Measurements from ENCODE around the gene USP32. TPM values are rescaled to one million over a fixed set of nuclear protein-coding genes. Genes with fewer than 3 reads are reported as not detected.
A peak's percentile ranks its signal among the peaks of the same experiment; 100 is the strongest.

Gene USP32
- polyA plus RNA-seq, 1 experiment: 40.7 TPM

DNA sequence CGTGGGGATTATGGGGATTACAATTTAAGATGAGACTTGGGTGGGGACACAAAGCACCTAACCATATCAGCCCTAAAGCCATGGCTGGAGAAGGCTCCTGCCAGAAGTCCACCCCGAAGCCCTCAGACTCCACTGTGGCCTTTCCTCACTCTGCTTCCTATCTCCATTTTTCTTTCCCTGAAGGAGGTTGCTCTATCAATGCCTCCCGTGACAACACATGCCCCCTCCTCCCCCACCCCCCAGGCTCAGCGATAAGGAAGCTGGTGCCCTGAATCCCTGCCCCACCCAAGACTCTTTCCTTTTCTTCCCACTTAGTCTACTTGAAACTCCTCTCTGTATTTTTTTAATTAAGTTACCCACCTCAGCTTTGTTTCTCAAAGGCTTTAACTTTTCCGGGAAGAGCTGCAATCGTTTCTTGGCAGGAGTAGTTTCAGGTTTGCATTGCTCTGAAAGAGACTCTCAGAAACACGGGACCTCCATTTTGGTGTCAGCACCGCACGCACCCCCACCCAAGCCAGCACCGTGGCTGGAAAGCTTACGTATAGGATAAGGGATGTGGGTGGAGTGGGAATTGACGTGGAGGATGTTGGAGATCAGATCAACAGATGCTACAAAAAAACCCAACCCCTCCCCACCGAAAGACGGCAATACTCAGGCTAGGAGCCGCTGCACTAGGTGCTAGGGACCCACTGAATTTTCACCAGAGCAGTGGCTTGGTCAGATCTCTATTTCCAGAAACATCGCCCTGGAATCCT lies 257.4 kb downstream of the USP32 start:
- Histone ChIP-seq H3K27me3 (ENCODE audit: control insufficient read depth, insufficient read depth, low read length) (peaks cover 15% of the 10 kb centered on the region), H3K27ac (ENCODE audit: low read depth, low read length) (peak overlapping the region; percentile 83), H3K9me3 (ENCODE audit: control insufficient read depth, insufficient read depth, low read length) (peaks cover 9% of the 10 kb centered on the region; the same call in 1 of the 2 replicates), H3K4me3 (ENCODE audit: low read depth, low read length) (peak overlapping the region; percentile 87)
- ChIA-PET CTCF (interaction anchor here (1.0 to 1.1 kb wide), 2 partner anchors 9 to 34 kb away, joined by 6 to 7 read pairs; no protein-coding TSS in a partner anchor), POLR2A (interaction anchor here (0.6 kb wide), 1 partner anchor 12 kb away, joined by 4 read pairs; no protein-coding TSS in a partner anchor)
- TF ChIP-seq, protein P1, sequence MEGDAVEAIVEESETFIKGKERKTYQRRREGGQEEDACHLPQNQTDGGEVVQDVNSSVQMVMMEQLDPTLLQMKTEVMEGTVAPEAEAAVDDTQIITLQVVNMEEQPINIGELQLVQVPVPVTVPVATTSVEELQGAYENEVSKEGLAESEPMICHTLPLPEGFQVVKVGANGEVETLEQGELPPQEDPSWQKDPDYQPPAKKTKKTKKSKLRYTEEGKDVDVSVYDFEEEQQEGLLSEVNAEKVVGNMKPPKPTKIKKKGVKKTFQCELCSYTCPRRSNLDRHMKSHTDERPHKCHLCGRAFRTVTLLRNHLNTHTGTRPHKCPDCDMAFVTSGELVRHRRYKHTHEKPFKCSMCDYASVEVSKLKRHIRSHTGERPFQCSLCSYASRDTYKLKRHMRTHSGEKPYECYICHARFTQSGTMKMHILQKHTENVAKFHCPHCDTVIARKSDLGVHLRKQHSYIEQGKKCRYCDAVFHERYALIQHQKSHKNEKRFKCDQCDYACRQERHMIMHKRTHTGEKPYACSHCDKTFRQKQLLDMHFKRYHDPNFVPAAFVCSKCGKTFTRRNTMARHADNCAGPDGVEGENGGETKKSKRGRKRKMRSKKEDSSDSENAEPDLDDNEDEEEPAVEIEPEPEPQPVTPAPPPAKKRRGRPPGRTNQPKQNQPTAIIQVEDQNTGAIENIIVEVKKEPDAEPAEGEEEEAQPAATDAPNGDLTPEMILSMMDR (IDR thresholded peaks at IDR 0.05; ENCODE audit: low read depth, low read length): no peak
- no peak for DNase-seq (ENCODE audit: low read depth, low spot score)

DNA sequence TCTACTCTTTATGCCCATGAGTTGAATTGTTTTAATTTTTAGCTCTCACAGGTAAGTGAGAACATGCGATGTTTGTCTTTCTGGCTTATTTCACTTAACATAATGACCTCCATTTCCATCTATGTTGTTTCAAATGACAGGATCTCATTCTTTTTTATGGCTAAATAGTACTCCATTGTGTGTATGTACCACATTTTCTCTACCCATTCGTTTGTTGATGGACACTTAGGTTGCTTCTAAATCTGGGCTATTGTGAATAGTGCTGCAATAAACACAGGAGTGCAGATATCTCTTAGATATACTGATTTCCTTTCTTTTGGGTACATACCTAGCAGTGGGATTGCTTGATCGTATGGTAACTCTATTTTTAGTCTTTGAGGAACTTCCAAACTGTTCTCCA lies 261.5 kb downstream of the USP32 start:
- ChIA-PET POLR2A (no interaction called here), CTCF (interaction anchor here (0.9 kb wide), 1 partner anchor 11 kb away, joined by 3 read pairs; no protein-coding TSS in a partner anchor)
- TF ChIP-seq, protein P1 (IDR thresholded peaks at IDR 0.05; ENCODE audit: low read depth, low read length): no peak
- Histone ChIP-seq H3K27me3 (ENCODE audit: control insufficient read depth, insufficient read depth, low read length) (no peaks in the 10 kb centered on the region), H3K9me3 (ENCODE audit: control insufficient read depth, insufficient read depth, low read length) (no peaks in the 10 kb centered on the region), H3K4me3 (ENCODE audit: low read depth, low read length) (no peak overlapping the region), H3K27ac (ENCODE audit: low read depth, low read length) (no peak overlapping the region)
- DNase-seq (ENCODE audit: low read depth, low spot score): no peak

DNA sequence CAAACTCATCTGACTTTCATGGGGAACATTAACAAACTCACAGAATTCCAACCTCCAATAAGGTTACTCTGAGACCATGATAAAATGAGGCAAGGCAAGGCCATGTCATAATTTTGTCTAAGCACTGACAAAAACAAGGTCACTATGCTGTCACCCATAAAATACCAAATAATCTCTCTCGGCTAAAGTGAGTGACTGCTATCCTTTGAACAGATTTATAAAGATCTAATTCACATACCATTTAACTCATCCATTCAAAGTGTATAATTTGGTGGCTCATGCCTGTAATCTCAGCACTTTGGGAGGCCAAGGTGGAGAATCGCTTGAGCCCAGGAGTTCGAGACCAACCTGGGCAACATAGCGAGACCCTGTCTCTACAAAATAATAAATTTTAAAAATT lies 262.8 kb downstream of the USP32 start:
- Histone ChIP-seq H3K9me3 (ENCODE audit: control insufficient read depth, insufficient read depth, low read length) (no peaks in the 10 kb centered on the region), H3K4me3 (ENCODE audit: low read depth, low read length) (no peak overlapping the region), H3K27ac (ENCODE audit: low read depth, low read length) (no peak overlapping the region), H3K27me3 (ENCODE audit: control insufficient read depth, insufficient read depth, low read length) (no peaks in the 10 kb centered on the region)
- ChIA-PET CTCF (no interaction called here), POLR2A (interaction anchor here (0.6 kb wide), 1 partner anchor 529 kb away, joined by 3 read pairs; no protein-coding TSS in a partner anchor)
- TF ChIP-seq, protein P1 (IDR thresholded peaks at IDR 0.05; ENCODE audit: low read depth, low read length): no peak
- DNase-seq (ENCODE audit: low read depth, low spot score): no peak

Small RNAs within 50 kb of the gene (small RNA-seq; reads per million reads assigned to genes)
- gene SCARNA20 (ENCODE audit: insufficient read length, low read depth): 17.7 reads per million, percentile 78 among the genes with 10 or more reads in this experiment

Other genes starting within 250 kb of the USP32 start
- not detected in 2 replicates for gene CA4, start 242.2 kb downstream of the USP32 start, polyA plus RNA-seq (2011; rRNA removed)
- gene CHCT1, start 30.4 kb upstream of the USP32 start, polyA plus RNA-seq (2011; rRNA removed): not detected in 2 replicates
- 37.0 and 55.1 TPM in 2 replicates for gene APPBP2, start 134.1 kb upstream of the USP32 start, polyA plus RNA-seq (2011; rRNA removed)
- 8.0 and 12.2 TPM in 2 replicates for gene PPM1D, start 208.1 kb upstream of the USP32 start, polyA plus RNA-seq (2011; rRNA removed)

All from AG04450 (cell line).